AG09319 (cell line): ENCODE data around the gene CC2D2A.

Experiments used
- DNase-seq: peaks from one replicate; pipeline ENCODE4 v3.0.0-alpha.2; 2010; ENCODE audit warnings: low read depth; ENCODE audit errors: extremely low read depth
- CTCF ChIP-seq: IDR thresholded peaks from 2 replicates; pipeline ENCODE4 v1.5.1; 2011; ENCODE audit warnings: low read depth, mild to moderate bottlenecking, inconsistent platforms, low read length, moderate library complexity

The CC2D2A gene

GRCh38 chr4:15531792-15532191 is 62.1 kb downstream of the CC2D2A start:
- TF ChIP-seq CTCF: no peak
- no peak for DNase-seq

GRCh38 chr4:15533817-15534216 is 64.1 kb downstream of the CC2D2A start:
- no peak for DNase-seq
- no peak for TF ChIP-seq CTCF

- no peak for DNase-seq
- no peak for TF ChIP-seq CTCF
Measured at GRCh38 chr4:15535599-15535998, 65.9 kb downstream of the CC2D2A start.

GRCh38 chr4:15536552-15537499 is 67.1 kb downstream of the CC2D2A start:
- no peak for TF ChIP-seq CTCF
- no peak for DNase-seq

GRCh38 chr4:15541941-15542340 is 72.3 kb downstream of the CC2D2A start:
- DNase-seq: no peak
- TF ChIP-seq CTCF: no peak

GRCh38 chr4:15542760-15543159 is 73.1 kb downstream of the CC2D2A start:
- no peak for TF ChIP-seq CTCF
- DNase-seq: no peak

GRCh38 chr4:15543537-15544247 is 74.0 kb downstream of the CC2D2A start:
- TF ChIP-seq CTCF: no peak
- no peak for DNase-seq
